Mammary epithelial cell (primary cell): ENCODE measurements around the gene FPGS.

Source experiments
- CTCF ChIP-seq, 2 donors: IDR thresholded peaks in 1 of 2; conservative IDR thresholded peaks in 1 of 2; 2 replicates each; pipeline ENCODE4 v1.5.1; 2011 to 2012; ENCODE audit warnings: inconsistent platforms in 2 of 2, low read length in 2 of 2, mild to moderate bottlenecking in 2 of 2, control low read depth in 1 of 2, low read depth in 1 of 2; ENCODE audit not compliant: insufficient read depth in 1 of 2; ENCODE audit errors: extremely low read depth in 1 of 2
- EZH2 ChIP-seq: IDR thresholded peaks from 2 replicates; pipeline ENCODE4 v1.6.1; 2012; ENCODE audit warnings: low read length, inconsistent platforms, borderline replicate concordance

DNA sequence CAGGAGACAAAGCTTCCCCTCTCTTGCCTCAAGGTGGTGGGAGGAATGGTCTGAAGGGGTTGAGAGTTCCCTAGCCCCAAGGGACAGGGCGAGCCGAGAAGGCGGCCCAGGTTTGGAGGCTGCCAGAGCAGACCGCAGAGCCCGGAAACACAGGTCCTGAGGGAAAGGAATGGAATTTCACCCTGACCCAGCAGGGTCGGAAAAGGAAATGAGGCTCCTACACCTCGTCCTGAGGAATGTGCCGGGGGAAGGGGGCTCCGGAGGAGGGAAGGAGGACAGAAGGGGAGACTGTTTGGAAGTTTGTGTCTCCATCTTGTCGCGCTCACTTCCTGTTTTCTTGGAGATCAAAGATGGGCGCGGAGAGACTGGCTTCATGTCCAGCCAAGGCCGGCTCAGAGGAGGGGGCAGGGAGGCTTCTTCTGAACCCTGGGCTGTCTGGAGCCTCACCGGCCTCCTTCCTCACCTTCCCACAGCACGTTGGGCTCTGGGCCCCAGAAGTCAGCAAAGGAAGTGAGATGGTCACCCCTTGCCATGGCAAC, 42.2 kb downstream of the FPGS start:
- TF ChIP-seq CTCF (conservative IDR thresholded peaks at IDR 0.05 in 1 of 2, IDR thresholded peaks at IDR 0.05 in 1 of 2; ENCODE audit: extremely low read depth in 1 of 2, insufficient read depth in 1 of 2, low read depth in 1 of 2, low read length in 2 of 2) (no peak), EZH2 (no peak)
